ENCODE results near the gene LRPAP1.
A peak's percentile ranks its signal among the peaks of the same experiment; 100 is the strongest.
"Not testable (repeated sequence)": the region's sequence is repeated elsewhere in the genome, so short reads cannot be mapped to it uniquely, and the experiment has no call there.

Gene LRPAP1

GRCh38 chr4:3465698-3466671 is 66.2 kb downstream of the LRPAP1 start:
- peaks cover 0 to 7% of the 10 kb centered on the region in 2 donors for H3K4me1 ChIP-seq (ENCODE audit: control insufficient read depth in 1 of 2, insufficient read depth in 2 of 2, low read length in 2 of 2)
- H3K27me3 ChIP-seq (ENCODE audit: low read depth, low read length) = no peaks in the 10 kb centered on the region
- H3K9me3 ChIP-seq (ENCODE audit: control insufficient read depth in 1 of 2, low read length in 2 of 2) = no peaks in the 10 kb centered on the region
- H3K4me3 ChIP-seq (ENCODE audit: low read depth in 1 of 2, low read length in 2 of 2) = no peak overlapping the region
- no peaks in the 10 kb centered on the region for H3K36me3 ChIP-seq (ENCODE audit: control insufficient read depth in 1 of 2, insufficient read depth in 2 of 2, low read length in 2 of 2)
- no peak overlapping the region for H3K27ac ChIP-seq (ENCODE audit: low read length)

DNA sequence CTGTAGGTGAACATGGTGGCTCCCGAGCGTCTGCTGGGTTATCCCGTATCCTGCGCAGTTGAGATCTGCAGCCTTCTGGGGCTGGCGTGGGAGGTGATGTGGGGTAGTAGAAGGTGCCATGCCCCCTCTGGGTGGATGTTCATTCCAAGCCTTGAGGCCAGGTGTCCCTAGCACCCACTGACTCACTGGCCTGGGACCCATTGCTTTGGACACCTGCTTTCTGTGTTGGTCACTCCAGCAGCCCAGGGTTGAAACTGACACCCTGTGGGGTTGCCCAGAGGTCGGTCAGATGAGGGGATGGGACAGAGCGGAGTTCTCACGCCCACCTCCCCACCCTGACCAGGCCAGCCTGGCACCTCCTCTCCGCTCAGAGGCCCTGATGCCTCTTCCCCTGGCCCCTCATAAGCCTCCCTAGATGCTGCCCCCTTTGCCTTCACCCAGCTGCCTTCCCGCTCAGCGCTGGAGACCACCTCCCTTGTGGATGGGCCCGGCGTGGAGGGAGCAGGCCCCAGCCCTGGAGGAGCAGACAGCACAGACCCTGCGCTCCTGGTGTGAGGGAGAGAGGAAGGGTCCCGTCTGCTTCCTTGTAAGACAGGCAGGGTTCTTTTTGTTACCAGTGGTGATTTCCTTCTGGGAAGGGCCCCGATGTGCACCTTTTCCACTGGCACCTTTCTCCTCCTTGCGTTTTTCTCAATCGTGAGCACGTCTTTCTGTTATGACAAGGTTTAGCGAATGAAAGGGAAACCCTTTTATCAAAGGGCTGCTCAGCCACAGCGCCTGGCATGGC is 67.1 kb downstream of the LRPAP1 start:
- Histone ChIP-seq H3K4me1 (ENCODE audit: control insufficient read depth in 1 of 2, insufficient read depth in 2 of 2, low read length in 2 of 2) (peaks cover 0 to 7% of the 10 kb centered on the region in 2 donors), H3K4me3 (ENCODE audit: low read depth in 1 of 2, low read length in 2 of 2) (no peak overlapping the region), H3K27me3 (ENCODE audit: low read depth, low read length) (no peaks in the 10 kb centered on the region), H3K9me3 (ENCODE audit: control insufficient read depth in 1 of 2, low read length in 2 of 2) (no peaks in the 10 kb centered on the region), H3K27ac (ENCODE audit: low read length) (no peak overlapping the region), H3K36me3 (ENCODE audit: control insufficient read depth in 1 of 2, insufficient read depth in 2 of 2, low read length in 2 of 2) (no peaks in the 10 kb centered on the region)

DNA sequence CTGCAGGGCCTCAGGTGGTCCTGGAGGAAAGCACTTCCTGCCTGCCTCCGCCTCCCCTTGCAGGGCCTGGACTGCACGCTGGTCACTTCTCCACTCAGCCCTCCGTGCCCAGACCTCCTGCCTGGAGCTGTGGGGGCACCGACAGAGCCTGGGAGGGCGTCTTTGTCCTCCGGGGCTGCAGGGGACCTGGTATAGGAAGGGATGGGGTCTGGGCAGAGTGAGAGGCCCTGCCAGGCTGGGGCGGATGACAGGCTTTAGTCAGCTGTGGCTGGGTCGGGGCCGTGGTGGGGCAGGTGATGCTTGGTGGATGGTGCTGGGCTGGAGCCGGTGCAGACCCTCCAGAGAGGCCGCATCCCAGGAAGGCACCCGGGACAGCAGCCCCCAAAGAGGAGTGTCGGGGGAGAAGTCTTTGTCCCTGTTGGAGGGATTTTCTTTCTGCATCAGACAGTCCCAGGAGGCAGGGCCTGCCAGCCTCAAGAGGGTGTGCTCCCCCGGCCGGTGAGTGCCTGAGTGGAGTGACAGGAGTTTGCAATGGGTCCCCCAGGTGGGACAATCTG is 67.8 kb downstream of the LRPAP1 start:
- no peaks in the 10 kb centered on the region for H3K9me3 ChIP-seq (ENCODE audit: control insufficient read depth in 1 of 2, low read length in 2 of 2)
- no peak overlapping the region for H3K27ac ChIP-seq (ENCODE audit: low read length)
- H3K4me1 ChIP-seq (ENCODE audit: control insufficient read depth in 1 of 2, insufficient read depth in 2 of 2, low read length in 2 of 2) = peaks cover 0 to 7% of the 10 kb centered on the region in 2 donors
- H3K36me3 ChIP-seq (ENCODE audit: control insufficient read depth in 1 of 2, insufficient read depth in 2 of 2, low read length in 2 of 2) = no peaks in the 10 kb centered on the region
- no peak overlapping the region for H3K4me3 ChIP-seq (ENCODE audit: low read depth in 1 of 2, low read length in 2 of 2)
- no peaks in the 10 kb centered on the region for H3K27me3 ChIP-seq (ENCODE audit: low read depth, low read length)

DNA sequence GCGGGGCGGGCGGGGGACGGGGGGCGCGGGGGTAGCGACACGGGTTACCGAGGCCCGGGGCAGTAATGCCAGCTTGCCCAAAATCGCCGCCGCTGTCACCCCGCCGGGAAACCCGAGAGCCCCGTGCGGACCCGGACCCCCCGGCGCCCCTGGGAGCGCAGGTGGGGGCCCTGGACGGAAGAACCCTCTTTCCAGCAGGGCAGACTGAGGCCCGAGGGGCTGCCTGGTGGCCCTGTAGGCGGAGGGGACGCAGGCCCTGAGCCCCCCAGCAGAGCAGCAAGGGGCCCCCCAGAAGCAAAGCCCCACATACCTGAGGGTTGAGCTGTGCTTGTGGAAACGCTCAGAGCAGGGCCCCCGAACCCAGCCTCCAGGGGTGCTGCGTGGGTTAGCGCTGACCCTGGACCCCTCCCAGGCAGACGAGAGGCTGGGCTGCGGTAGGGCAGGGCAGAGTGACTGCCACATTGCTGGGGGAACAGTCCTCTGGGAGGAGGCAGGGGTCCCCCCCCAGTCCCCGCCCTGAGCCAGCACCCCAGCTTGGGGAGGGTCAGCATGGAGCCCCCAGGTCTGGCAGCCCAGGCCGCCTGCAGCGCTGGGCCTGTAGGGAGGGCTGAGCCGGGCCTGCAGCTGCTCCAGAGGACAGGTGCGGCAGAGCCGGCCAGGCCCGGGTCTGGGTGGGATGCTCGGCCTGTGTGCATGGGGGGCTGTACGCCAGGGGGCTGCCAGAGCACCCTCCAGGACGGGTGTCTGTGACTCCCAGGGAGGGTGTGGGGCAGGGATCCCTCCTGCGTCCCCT is 68.5 kb downstream of the LRPAP1 start:
- H3K4me1 ChIP-seq (ENCODE audit: control insufficient read depth in 1 of 2, insufficient read depth in 2 of 2, low read length in 2 of 2) = peaks cover 0 to 7% of the 10 kb centered on the region in 2 donors
- no peak overlapping the region for H3K27ac ChIP-seq (ENCODE audit: low read length)
- H3K9me3 ChIP-seq (ENCODE audit: control insufficient read depth in 1 of 2, low read length in 2 of 2) = no peaks in the 10 kb centered on the region
- no peaks in the 10 kb centered on the region for H3K27me3 ChIP-seq (ENCODE audit: low read depth, low read length)
- H3K4me3 ChIP-seq (ENCODE audit: low read depth in 1 of 2, low read length in 2 of 2) = no peak overlapping the region
- no peaks in the 10 kb centered on the region for H3K36me3 ChIP-seq (ENCODE audit: control insufficient read depth in 1 of 2, insufficient read depth in 2 of 2, low read length in 2 of 2)

DNA sequence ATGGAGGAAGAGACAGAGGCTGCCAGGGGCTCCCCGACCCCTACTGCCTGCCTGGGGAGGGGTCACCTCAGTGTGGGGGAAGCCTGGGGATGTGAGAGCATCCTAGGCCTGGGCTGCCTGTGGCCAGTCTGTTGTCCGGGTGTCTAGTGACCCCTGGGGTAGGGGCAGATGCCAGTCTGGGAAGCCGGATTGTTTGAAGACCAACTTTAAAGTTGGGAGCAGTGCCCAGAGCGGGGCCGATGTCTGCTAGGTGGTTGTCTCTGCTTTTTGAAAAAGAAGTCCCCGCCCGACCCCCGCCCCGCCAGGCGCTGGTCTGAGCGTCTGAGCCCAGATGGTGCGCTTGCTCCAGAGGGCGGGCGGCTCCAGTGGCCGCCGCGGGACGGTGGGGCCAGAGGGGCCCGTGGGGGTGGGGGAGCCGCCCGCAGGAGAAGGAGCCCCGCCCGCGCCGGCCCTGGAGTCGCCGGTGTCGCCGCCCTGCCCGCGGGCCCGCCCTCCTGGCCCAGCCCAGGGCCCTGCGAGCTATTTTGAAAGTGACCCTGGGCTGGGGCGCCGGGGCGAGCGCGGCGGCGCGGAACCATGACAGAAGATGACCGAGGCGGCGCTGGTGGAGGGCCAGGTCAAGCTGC is 69.3 kb downstream of the LRPAP1 start, which contains the start of gene DOK7:
Gene DOK7 (plus strand): TSS at position 517 of the 626 bp plus-strand sequence. CDS start 70 bp downstream, at position 587.
- Histone ChIP-seq H3K4me1 (ENCODE audit: control insufficient read depth in 1 of 2, insufficient read depth in 2 of 2, low read length in 2 of 2) (peaks cover 0 to 7% of the 10 kb centered on the region in 2 donors), H3K36me3 (ENCODE audit: control insufficient read depth in 1 of 2, insufficient read depth in 2 of 2, low read length in 2 of 2) (no peaks in the 10 kb centered on the region), H3K27me3 (ENCODE audit: low read depth, low read length) (no peaks in the 10 kb centered on the region), H3K9me3 (ENCODE audit: control insufficient read depth in 1 of 2, low read length in 2 of 2) (no peaks in the 10 kb centered on the region), H3K4me3 (ENCODE audit: low read depth in 1 of 2, low read length in 2 of 2) (peak within 1 kb of the TSS in 1 of 2 donors; percentile 36), H3K27ac (ENCODE audit: low read length) (no peak within 1 kb of the TSS)

DNA sequence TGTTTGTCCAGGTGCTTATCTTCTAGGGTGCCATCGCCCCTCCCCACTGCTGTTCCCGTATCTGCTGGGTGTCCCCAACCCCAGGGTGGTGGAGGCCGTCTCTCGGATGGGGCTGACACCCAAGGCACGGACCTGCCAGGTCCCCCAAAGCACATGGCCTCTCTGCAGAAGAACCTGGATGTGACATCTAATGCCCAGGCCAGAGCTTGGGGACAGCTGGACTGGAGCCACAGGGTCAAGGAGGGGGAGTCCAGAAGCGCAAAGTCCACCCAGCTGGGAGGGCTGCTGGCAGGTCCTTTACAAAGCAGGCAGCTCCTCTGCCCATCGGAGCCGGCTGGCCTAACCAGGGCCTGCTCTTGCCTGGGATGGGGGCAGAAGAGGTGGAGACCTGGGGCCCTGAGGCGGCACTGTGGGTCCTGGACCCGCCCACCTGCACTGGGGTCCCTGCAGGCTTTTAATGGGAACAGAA is 69.9 kb downstream of the LRPAP1 start:
- Histone ChIP-seq H3K9me3 (ENCODE audit: control insufficient read depth in 1 of 2, low read length in 2 of 2) (no peaks in the 10 kb centered on the region), H3K4me1 (ENCODE audit: control insufficient read depth in 1 of 2, insufficient read depth in 2 of 2, low read length in 2 of 2) (peaks cover 0 to 7% of the 10 kb centered on the region in 2 donors), H3K27ac (ENCODE audit: low read length) (no peak overlapping the region), H3K4me3 (ENCODE audit: low read depth in 1 of 2, low read length in 2 of 2) (no peak overlapping the region), H3K36me3 (ENCODE audit: control insufficient read depth in 1 of 2, insufficient read depth in 2 of 2, low read length in 2 of 2) (no peaks in the 10 kb centered on the region), H3K27me3 (ENCODE audit: low read depth, low read length) (no peaks in the 10 kb centered on the region)

DNA sequence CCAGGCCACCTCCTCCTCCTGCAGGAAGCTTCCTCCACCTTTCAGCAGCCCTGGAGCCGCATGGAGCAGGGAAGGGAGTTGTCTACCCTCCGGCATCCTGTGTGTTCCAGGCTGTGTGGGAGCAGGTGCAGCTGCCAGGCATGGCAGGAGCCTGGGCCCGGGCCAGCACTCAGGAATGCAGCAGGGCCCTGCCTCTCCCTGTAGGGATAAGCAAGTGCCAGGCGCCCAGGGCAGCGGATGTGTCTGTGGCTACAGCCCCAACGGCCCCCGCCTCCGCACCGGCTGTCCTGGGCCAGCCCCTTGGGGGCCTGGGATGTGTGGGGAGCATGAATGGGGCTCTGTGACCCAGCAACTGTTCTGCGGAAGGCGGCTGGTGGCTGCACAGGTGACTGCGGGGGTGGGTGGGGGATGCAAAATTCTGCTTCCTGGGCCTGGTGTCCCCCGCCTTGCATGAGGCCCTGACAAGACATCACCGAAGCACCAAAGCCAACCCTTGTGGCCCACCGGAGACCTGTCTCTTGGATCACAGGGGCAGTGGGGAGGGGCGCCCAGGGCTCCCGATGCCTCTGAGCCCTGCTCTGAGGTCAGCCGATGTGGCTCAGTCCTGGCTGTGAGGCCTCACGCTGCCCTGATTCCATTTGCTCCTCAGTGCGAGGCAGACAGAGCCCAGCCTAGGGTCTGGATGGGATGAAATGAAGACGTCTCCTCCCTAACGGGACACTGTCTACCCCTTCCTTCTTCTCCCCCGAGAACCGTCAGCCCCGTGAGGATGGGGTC is 70.5 kb downstream of the LRPAP1 start:
- H3K27ac ChIP-seq (ENCODE audit: low read length) = no peak overlapping the region
- H3K4me1 ChIP-seq (ENCODE audit: control insufficient read depth in 1 of 2, insufficient read depth in 2 of 2, low read length in 2 of 2) = peaks cover 0 to 7% of the 10 kb centered on the region in 2 donors
- no peaks in the 10 kb centered on the region for H3K9me3 ChIP-seq (ENCODE audit: control insufficient read depth in 1 of 2, low read length in 2 of 2)
- H3K4me3 ChIP-seq (ENCODE audit: low read depth in 1 of 2, low read length in 2 of 2) = no peak overlapping the region
- H3K27me3 ChIP-seq (ENCODE audit: low read depth, low read length) = no peaks in the 10 kb centered on the region
- H3K36me3 ChIP-seq (ENCODE audit: control insufficient read depth in 1 of 2, insufficient read depth in 2 of 2, low read length in 2 of 2) = no peaks in the 10 kb centered on the region

DNA sequence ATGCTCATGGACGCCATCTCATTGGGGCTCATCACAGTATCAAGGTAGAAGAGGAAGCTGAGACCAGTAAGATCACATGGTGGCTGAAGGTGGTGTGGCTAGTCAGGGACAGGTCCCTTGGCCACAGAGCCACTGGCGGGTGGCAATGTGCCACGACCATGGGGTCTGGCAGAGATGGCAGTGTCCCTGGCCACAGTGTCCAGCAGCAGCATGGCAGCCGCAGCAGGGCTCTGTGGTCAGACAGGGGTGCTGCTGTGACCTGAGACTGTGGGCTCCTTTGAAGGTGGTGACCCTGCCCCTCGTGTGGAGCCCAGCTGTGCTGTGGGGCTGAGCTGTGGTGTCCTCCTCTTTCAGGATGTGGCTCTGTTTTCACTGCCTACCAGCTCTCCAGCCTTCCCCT is 71.3 kb downstream of the LRPAP1 start:
- Histone ChIP-seq H3K4me3 (ENCODE audit: low read depth in 1 of 2, low read length in 2 of 2) (no peak overlapping the region), H3K27me3 (ENCODE audit: low read depth, low read length) (no peaks in the 10 kb centered on the region), H3K4me1 (ENCODE audit: control insufficient read depth in 1 of 2, insufficient read depth in 2 of 2, low read length in 2 of 2) (peaks cover 0 to 7% of the 10 kb centered on the region in 2 donors), H3K27ac (ENCODE audit: low read length) (no peak overlapping the region), H3K36me3 (ENCODE audit: control insufficient read depth in 1 of 2, insufficient read depth in 2 of 2, low read length in 2 of 2) (no peaks in the 10 kb centered on the region), H3K9me3 (ENCODE audit: control insufficient read depth in 1 of 2, low read length in 2 of 2) (peaks cover 0 to under 1% of the 10 kb centered on the region in 2 donors)

GRCh38 chr4:3459156-3459555 is 73.1 kb downstream of the LRPAP1 start:
- H3K27ac ChIP-seq (ENCODE audit: low read length); H3K9me3 ChIP-seq (ENCODE audit: control insufficient read depth in 1 of 2, low read length in 2 of 2); H3K4me3 ChIP-seq (ENCODE audit: low read depth in 1 of 2, low read length in 2 of 2); H3K4me1 ChIP-seq (ENCODE audit: control insufficient read depth in 1 of 2, insufficient read depth in 2 of 2, low read length in 2 of 2); H3K36me3 ChIP-seq (ENCODE audit: control insufficient read depth in 1 of 2, insufficient read depth in 2 of 2, low read length in 2 of 2); H3K27me3 ChIP-seq (ENCODE audit: low read depth, low read length): not testable (repeated sequence)

- Histone ChIP-seq H3K27ac (ENCODE audit: low read length) (no peak overlapping the region), H3K4me1 (ENCODE audit: control insufficient read depth in 1 of 2, insufficient read depth in 2 of 2, low read length in 2 of 2) (peaks cover 0 to 7% of the 10 kb centered on the region in 2 donors), H3K4me3 (ENCODE audit: low read depth in 1 of 2, low read length in 2 of 2) (no peak overlapping the region), H3K9me3 (ENCODE audit: control insufficient read depth in 1 of 2, low read length in 2 of 2) (peaks cover 0 to 7% of the 10 kb centered on the region in 2 donors), H3K36me3 (ENCODE audit: control insufficient read depth in 1 of 2, insufficient read depth in 2 of 2, low read length in 2 of 2) (no peaks in the 10 kb centered on the region), H3K27me3 (ENCODE audit: low read depth, low read length) (no peaks in the 10 kb centered on the region)
These were observed 73.9 kb downstream of the LRPAP1 start for GRCh38 chr4:3458371-3458770.
